SU-DHL-6 (cell line): Measurements from ENCODE around the gene GEMIN4.

Experiments used
- H2AFZ ChIP-seq: fragments of 200-600 bp; sonication (generic); 2 replicates; pipeline ENCODE4 v1.6.1; 2014; ENCODE audit warnings: low read depth, mild to moderate bottlenecking, moderate library complexity, mixed read lengths, antibody characterized with exemption, low read length; ENCODE audit not compliant: severe bottlenecking
- H3F3A ChIP-seq: fragments of 200-600 bp; shearing (Covaris generic); 2 replicates; pipeline ENCODE4 v1.6.0; 2016; ENCODE audit warnings: antibody characterized with exemption, mild to moderate bottlenecking; ENCODE audit not compliant: insufficient read depth
- H3K27ac ChIP-seq: fragments of 200-600 bp; sonication (generic); 2 replicates; pipeline ENCODE4 v1.5.1; 2016; ENCODE audit warnings: low read depth, mild to moderate bottlenecking, low read length, moderate library complexity, mixed read lengths
- H3K27me3 ChIP-seq: fragments of 200-600 bp; sonication (generic), shearing (Covaris generic); 2 replicates; pipeline ENCODE4 v1.6.0; 2014; ENCODE audit warnings: mild to moderate bottlenecking, low read length
- H3K36me3 ChIP-seq: fragments of 200-600 bp; sonication (generic); 2 replicates; pipeline ENCODE4 v1.6.1; 2014; ENCODE audit warnings: mild to moderate bottlenecking, low read length, mixed read lengths
- H3K4me2 ChIP-seq: fragments of 300-600, 200-600 bp; shearing (Covaris generic), sonication (generic); 2 replicates; pipeline ENCODE4 v1.6.0; 2014; ENCODE audit warnings: low read length, low read depth, mild to moderate bottlenecking; ENCODE audit not compliant: poor library complexity, severe bottlenecking
- H3K4me3 ChIP-seq: fragments of 200-600 bp; sonication (generic); 2 replicates; pipeline ENCODE4 v1.5.1; 2014; ENCODE audit warnings: antibody characterized with exemption, low read length, mild to moderate bottlenecking, mixed read lengths; ENCODE audit not compliant: insufficient read depth, poor library complexity, severe bottlenecking
- H3K79me2 ChIP-seq: fragments of 200-600 bp; sonication (generic); 2 replicates; pipeline ENCODE4 v1.6.1; 2014; ENCODE audit warnings: mild to moderate bottlenecking, low read length, moderate library complexity; ENCODE audit not compliant: insufficient read depth
- H3K9ac ChIP-seq: fragments of 200-600 bp; sonication (generic); 2 replicates; pipeline ENCODE4 v1.7.0; 2014; ENCODE audit warnings: mild to moderate bottlenecking, low read length
- H3K9me2 ChIP-seq: fragments of 200-600 bp; sonication (generic); replicated peaks from 2 replicates; pipeline ENCODE4 v1.6.1; 2014; ENCODE audit warnings: low read length; ENCODE audit not compliant: insufficient read depth
- H3K9me3 ChIP-seq: fragments of 200-600 bp; sonication (generic); 2 replicates; pipeline ENCODE4 v1.6.1; 2014; ENCODE audit warnings: low read length, mixed read lengths; ENCODE audit not compliant: insufficient read depth
- H4K20me1 ChIP-seq: fragments of 200-600 bp; sonication (generic); 2 replicates; pipeline ENCODE4 v1.6.1; 2014; ENCODE audit warnings: low read depth, mild to moderate bottlenecking, antibody characterized with exemption, low read length, moderate library complexity, mixed read lengths
- CTCF ChIP-seq: fragments of 200-600 bp; sonication (generic); IDR thresholded peaks from one replicate; pipeline ENCODE4 v1.5.1; 2017; ENCODE audit warnings: antibody characterized with exemption, mild to moderate bottlenecking, low read length, moderate library complexity; ENCODE audit not compliant: insufficient read depth, poor library complexity, severe bottlenecking
- EZH2phosphoT487 ChIP-seq: fragments of 200-600 bp; sonication (generic), shearing (Covaris generic); conservative IDR thresholded peaks from 2 replicates; pipeline ENCODE4 v1.6.1; 2018; ENCODE audit warnings: mild to moderate bottlenecking, antibody characterized with exemption, low read length, moderate library complexity, mixed read lengths

GEMIN4 gene

GRCh38 chr17:753418-753817 is 1.4 kb upstream of the GEMIN4 start:
- Histone ChIP-seq H3K79me2 (peaks cover 31% of the 10 kb centered on the region), H2AFZ (no peak overlapping the region), H3K27me3 (no peaks in the 10 kb centered on the region), H3K9me2 (no peaks in the 10 kb centered on the region), H3K27ac (no peak overlapping the region), H3K9me3 (no peaks in the 10 kb centered on the region), H3K9ac (no peak overlapping the region), H3F3A (peaks cover 20% of the 10 kb centered on the region), H4K20me1 (peaks cover 2% of the 10 kb centered on the region; the same call in 1 of the 2 replicates), H3K4me2 (no peak overlapping the region), H3K4me3 (no peak overlapping the region), H3K36me3 (no peaks in the 10 kb centered on the region)
- no peak for TF ChIP-seq EZH2phosphoT487
- TF ChIP-seq CTCF = no peak

- H2AFZ ChIP-seq = peak overlapping the region; percentile 95
- TF ChIP-seq EZH2phosphoT487 = no peak
- TF ChIP-seq CTCF = no peak
Observed at GRCh38 chr17:752620-753219, 656 bp upstream of the GEMIN4 start.

GRCh38 chr17:751269-752001 is 629 bp downstream of the GEMIN4 start:
- H3K9ac ChIP-seq = peak overlapping the region; percentile 98
- H4K20me1 ChIP-seq = peaks cover 2% of the 10 kb centered on the region; the same call in 1 of the 2 replicates
- no peak for TF ChIP-seq CTCF
- no peak for TF ChIP-seq EZH2phosphoT487
- H3K9me2 ChIP-seq = no peaks in the 10 kb centered on the region
- H3K27ac ChIP-seq = peak overlapping the region; percentile 73
- peak overlapping the region; percentile 81 for H2AFZ ChIP-seq
- peak overlapping the region; percentile 95 for H3K4me2 ChIP-seq
- H3K9me3 ChIP-seq = no peaks in the 10 kb centered on the region
- H3K4me3 ChIP-seq = peak overlapping the region; percentile 91
- H3F3A ChIP-seq = peaks cover 20% of the 10 kb centered on the region
- no peaks in the 10 kb centered on the region for H3K36me3 ChIP-seq
- H3K79me2 ChIP-seq = peaks cover 49% of the 10 kb centered on the region
- H3K27me3 ChIP-seq = no peaks in the 10 kb centered on the region

More at GRCh38 chr17:752620-753219, 656 bp upstream of the GEMIN4 start:
- Histone ChIP-seq H4K20me1 (peaks cover 2% of the 10 kb centered on the region; the same call in 1 of the 2 replicates), H3K36me3 (no peaks in the 10 kb centered on the region), H3K9ac (peak overlapping the region; percentile 98), H3K79me2 (peaks cover 38% of the 10 kb centered on the region), H3K4me3 (peak overlapping the region; percentile 91), H3F3A (peaks cover 20% of the 10 kb centered on the region), H3K4me2 (peak overlapping the region; percentile 95), H3K9me3 (no peaks in the 10 kb centered on the region), H3K9me2 (no peaks in the 10 kb centered on the region), H3K27me3 (no peaks in the 10 kb centered on the region), H3K27ac (peak overlapping the region; percentile 64)
